Suprapubic skin (tissue), 4 donors: Measurements from ENCODE around the gene TRIM71. TPM values are rescaled to one million over a fixed set of nuclear protein-coding genes. Genes with fewer than 3 reads are reported as not detected.

Experiments
- DNase-seq, 2 donors: peaks; one replicate each; pipeline ENCODE4 v3.0.0-alpha.2; 2019; ENCODE audit warnings: low spot score in 2 of 2
- H3K27ac ChIP-seq: fragments of 200-600 bp; sonication (generic); one replicate; pipeline ENCODE4 v1.5.1; 2019
- H3K27me3 ChIP-seq: fragments of 200-600 bp; sonication (generic); one replicate; pipeline ENCODE4 v1.5.1; 2019
- H3K36me3 ChIP-seq: fragments of 200-600 bp; sonication (generic); one replicate; pipeline ENCODE4 v1.5.1; 2019
- H3K4me1 ChIP-seq: fragments of 200-600 bp; sonication (generic); one replicate; pipeline ENCODE4 v1.5.1; 2019
- H3K4me3 ChIP-seq: fragments of 200-600 bp; sonication (generic); one replicate; pipeline ENCODE4 v1.5.1; 2019; ENCODE audit warnings: mild to moderate bottlenecking
- H3K9me3 ChIP-seq: fragments of 200-600 bp; sonication (generic); one replicate; pipeline ENCODE4 v1.5.1; 2019
- CTCF ChIP-seq, 2 donors: fragments of 200-600 bp in 1 of 2; fragments of 450-650 bp in 1 of 2; sonication (generic) in 1 of 2; IDR thresholded peaks; one replicate each; pipeline ENCODE4 v1.5.1; 2016 to 2019; ENCODE audit warnings: antibody characterized with exemption in 2 of 2, mild to moderate bottlenecking in 1 of 2, moderate library complexity in 1 of 2
- EP300 ChIP-seq: sonication (generic); formaldehyde crosslinking; IDR thresholded peaks from one replicate; pipeline ENCODE4 v1.6.1; 2017; ENCODE audit warnings: antibody characterized with exemption
- POLR2A ChIP-seq, 2 donors: fragments of 450-650 bp; IDR thresholded peaks; one replicate each; pipeline ENCODE4 v1.6.1; 2017; ENCODE audit warnings: antibody characterized with exemption in 2 of 2, mild to moderate bottlenecking in 2 of 2, moderate library complexity in 2 of 2
- POLR2AphosphoS5 ChIP-seq, 3 donors: sonication (generic); formaldehyde crosslinking; IDR thresholded peaks; one replicate each; pipeline ENCODE4 v1.6.1; 2017; ENCODE audit warnings: antibody characterized with exemption in 3 of 3
- WGBS: methylation state at CpG from one replicate; pipeline ENCODE4 v1.1.5; 2018; 5-methylcytosine and 5-hydroxymethylcytosine counted together
- total RNA-seq, 4 donors: library from RNA; depleted of rRNA; stranded (reverse); fragments of >200 nt; gene quantifications; one replicate each; pipeline ENCODE4 v1.1.0, GENCODE V29; 2016

The TRIM71 gene
- total RNA-seq, 4 donors from 2014 or later, result not detected

- peaks cover 13% of the 10 kb centered on the region for H3K27me3 ChIP-seq
- H3K4me3 ChIP-seq, result no peak overlapping the region
- TF ChIP-seq POLR2AphosphoS5 (IDR thresholded peaks at IDR 0.05) (no peak), POLR2A (IDR thresholded peaks at IDR 0.05) (no peak), CTCF (IDR thresholded peaks at IDR 0.05) (no peak), EP300 (no peak)
- H3K9me3 ChIP-seq, result no peaks in the 10 kb centered on the region
- DNase-seq, result no peak
- no peaks in the 10 kb centered on the region for H3K36me3 ChIP-seq
- peaks cover 8% of the 10 kb centered on the region for H3K4me1 ChIP-seq
- no peak overlapping the region for H3K27ac ChIP-seq
- WGBS, result 57% methylated on average over 5 of the region's 5 CpGs
Observed at GRCh38 chr3:32841867-32842470, 24.2 kb downstream of the TRIM71 start.

- Histone ChIP-seq H3K9me3 (no peaks in the 10 kb centered on the region), H3K4me3 (no peak overlapping the region), H3K36me3 (no peaks in the 10 kb centered on the region), H3K27me3 (peaks cover 13% of the 10 kb centered on the region), H3K27ac (no peak overlapping the region), H3K4me1 (peaks cover 8% of the 10 kb centered on the region)
- DNase-seq, result no peak
- TF ChIP-seq POLR2A (IDR thresholded peaks at IDR 0.05) (no peak), EP300 (no peak)
- WGBS, result 36% methylated on average over 3 of the region's 3 CpGs
Observed at GRCh38 chr3:32842531-32842931, 24.7 kb downstream of the TRIM71 start.

- no peak for DNase-seq
- 53% methylated on average over 2 of the region's 2 CpGs for WGBS
- H3K27me3 ChIP-seq, result peaks cover 13% of the 10 kb centered on the region
- peaks cover 8% of the 10 kb centered on the region for H3K4me1 ChIP-seq
- H3K4me3 ChIP-seq, result no peak overlapping the region
- no peaks in the 10 kb centered on the region for H3K9me3 ChIP-seq
- TF ChIP-seq POLR2AphosphoS5 (IDR thresholded peaks at IDR 0.05) (no peak), POLR2A (IDR thresholded peaks at IDR 0.05) (no peak), EP300 (no peak), CTCF (IDR thresholded peaks at IDR 0.05) (no peak)
- H3K27ac ChIP-seq, result no peak overlapping the region
- H3K36me3 ChIP-seq, result no peaks in the 10 kb centered on the region
Observed at GRCh38 chr3:32842987-32843386, 25.2 kb downstream of the TRIM71 start.

GRCh38 chr3:32843510-32844321 is 25.9 kb downstream of the TRIM71 start:
- 60% methylated on average over 17 of the region's 17 CpGs for WGBS
- DNase-seq, result no peak

GRCh38 chr3:32844322-32844654 is 26.5 kb downstream of the TRIM71 start:
- Histone ChIP-seq H3K4me3 (no peak overlapping the region), H3K4me1 (peaks cover 12% of the 10 kb centered on the region), H3K27ac (no peak overlapping the region), H3K36me3 (no peaks in the 10 kb centered on the region), H3K9me3 (no peaks in the 10 kb centered on the region), H3K27me3 (peaks cover 9% of the 10 kb centered on the region)
- no peak for DNase-seq
- 92% methylated on average over 7 of the region's 7 CpGs for WGBS
- TF ChIP-seq POLR2A (IDR thresholded peaks at IDR 0.05) (no peak), CTCF (IDR thresholded peaks at IDR 0.05) (no peak), POLR2AphosphoS5 (IDR thresholded peaks at IDR 0.05) (no peak), EP300 (no peak)

More at GRCh38 chr3:32843510-32844321, 25.9 kb downstream of the TRIM71 start:
- no peak for TF ChIP-seq POLR2AphosphoS5 (IDR thresholded peaks at IDR 0.05)
- no peak for TF ChIP-seq EP300
- TF ChIP-seq POLR2A (IDR thresholded peaks at IDR 0.05), result no peak
- no peak for TF ChIP-seq CTCF (IDR thresholded peaks at IDR 0.05)
- Histone ChIP-seq H3K27ac (no peak overlapping the region), H3K4me1 (peaks cover 12% of the 10 kb centered on the region), H3K36me3 (no peaks in the 10 kb centered on the region), H3K9me3 (no peaks in the 10 kb centered on the region), H3K4me3 (no peak overlapping the region), H3K27me3 (peaks cover 11% of the 10 kb centered on the region)
